Stimulated activated CD8-positive, alpha-beta memory T cell treated with anti-CD3 and anti-CD28 coated beads, Interleukin-7, amount 100 ng/mL, for 48 hours (primary cell): Measurements from ENCODE around the gene IGF1R.

ENCODE experiments used
- DNase-seq, 2 donors: peaks; one replicate each; pipeline ENCODE4 v3.0.0-alpha.2; 2020; ENCODE audit warnings: low read depth in 1 of 2; ENCODE audit errors: extremely low read depth in 1 of 2

IGF1R gene

DNA sequence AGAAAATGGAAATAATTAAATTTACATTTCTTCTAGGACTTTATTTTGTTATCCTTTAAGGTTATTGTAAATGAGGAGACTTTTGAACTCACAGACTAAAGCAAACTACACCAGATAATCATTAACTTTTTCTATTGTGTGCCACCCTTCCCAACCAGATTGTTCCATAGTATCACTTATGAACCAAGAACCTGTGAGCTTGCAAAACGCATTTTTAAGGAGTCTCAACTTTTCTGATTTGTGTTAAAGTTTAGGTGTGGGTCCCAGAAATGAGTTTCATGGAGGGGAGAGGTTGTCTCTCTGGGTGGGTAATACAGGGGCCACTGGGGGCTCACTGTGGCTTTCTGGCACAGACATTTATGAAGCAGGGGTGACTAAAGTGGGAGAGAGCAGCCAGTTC is 75.7 kb downstream of the IGF1R start:
- no peak for DNase-seq

DNA sequence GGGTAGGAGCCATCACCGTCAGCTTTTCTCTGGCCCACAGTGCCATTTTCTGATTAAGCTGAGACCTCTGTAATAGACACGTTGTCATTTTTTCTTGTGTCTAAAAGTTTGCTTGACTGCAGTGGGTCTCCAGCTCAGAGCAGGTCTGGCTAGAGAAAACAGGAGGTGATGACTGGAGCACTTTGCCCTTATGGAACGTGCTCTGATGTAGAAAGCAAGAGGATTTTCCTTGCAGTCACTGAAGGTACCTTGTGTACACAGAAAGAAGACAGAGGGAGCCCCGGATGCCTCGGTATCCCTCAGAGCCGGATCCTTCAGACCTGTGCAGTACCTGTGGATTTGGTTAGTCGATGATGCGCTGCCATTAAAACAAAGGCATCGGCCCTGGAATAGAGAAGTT is 76.2 kb downstream of the IGF1R start:
- DNase-seq, result no peak

DNA sequence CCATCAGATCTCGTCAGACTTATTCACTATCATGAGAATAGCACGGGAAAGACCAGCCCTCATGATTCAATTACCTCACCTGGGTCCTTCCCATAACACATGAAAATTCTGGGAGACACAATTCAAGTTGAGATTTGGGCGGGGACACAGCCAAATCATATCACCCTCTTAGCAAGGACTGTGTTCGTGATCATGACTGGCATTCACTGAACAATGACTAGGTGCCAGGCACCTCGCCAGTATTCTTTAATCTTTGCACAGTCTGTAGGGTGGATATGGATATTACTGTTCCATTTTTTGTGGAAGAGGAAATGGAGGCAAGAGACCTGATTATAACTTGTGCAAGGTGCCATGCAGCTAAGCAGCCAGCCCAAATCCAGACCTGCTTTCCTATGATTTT is 77.5 kb downstream of the IGF1R start:
- no peak for DNase-seq

DNA sequence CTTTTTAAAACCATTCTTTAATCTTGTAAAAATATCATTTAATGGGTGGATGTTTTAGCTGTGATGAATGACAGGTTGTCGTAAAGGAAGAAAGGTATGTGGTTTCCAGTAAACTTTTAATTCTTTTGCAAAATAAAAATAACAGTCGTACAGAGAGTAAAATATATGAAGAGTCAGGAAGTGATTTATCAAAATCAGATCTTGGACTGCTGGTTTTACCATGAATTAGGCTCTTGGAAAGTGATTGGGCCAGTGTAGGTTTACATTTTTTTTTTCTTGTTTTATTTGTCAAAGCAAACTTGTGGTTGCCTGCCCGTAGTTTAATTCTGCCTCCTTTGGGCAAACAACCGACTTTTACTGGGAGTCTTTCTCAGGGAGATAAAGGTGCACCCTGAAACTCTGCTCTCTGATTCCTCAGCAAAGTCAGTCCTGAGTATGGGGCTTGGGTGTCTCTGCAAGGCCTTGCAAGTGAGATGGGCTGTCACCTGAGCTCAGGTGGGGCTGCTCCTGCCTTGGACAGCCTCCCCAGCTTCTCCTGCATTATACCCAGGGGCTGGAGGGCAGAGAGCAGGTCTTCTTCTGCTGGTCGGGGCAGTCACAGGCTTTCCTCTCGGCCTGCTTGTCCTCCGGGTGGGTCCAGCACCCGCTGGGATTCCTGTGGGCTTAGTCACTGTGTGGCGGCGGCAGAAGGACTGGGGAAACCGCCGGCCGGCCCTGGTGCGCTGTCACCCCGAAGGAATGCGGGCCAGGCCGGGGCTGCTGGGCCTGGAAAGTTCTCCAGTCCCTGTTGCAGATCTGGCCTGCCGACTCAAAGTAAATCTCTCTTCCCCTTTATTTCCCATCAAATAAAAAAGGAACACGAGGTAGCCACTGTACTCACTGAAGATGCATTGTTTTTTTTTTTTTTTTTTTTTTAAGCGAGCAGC is 79.0 kb downstream of the IGF1R start:
- no peak for DNase-seq

DNA sequence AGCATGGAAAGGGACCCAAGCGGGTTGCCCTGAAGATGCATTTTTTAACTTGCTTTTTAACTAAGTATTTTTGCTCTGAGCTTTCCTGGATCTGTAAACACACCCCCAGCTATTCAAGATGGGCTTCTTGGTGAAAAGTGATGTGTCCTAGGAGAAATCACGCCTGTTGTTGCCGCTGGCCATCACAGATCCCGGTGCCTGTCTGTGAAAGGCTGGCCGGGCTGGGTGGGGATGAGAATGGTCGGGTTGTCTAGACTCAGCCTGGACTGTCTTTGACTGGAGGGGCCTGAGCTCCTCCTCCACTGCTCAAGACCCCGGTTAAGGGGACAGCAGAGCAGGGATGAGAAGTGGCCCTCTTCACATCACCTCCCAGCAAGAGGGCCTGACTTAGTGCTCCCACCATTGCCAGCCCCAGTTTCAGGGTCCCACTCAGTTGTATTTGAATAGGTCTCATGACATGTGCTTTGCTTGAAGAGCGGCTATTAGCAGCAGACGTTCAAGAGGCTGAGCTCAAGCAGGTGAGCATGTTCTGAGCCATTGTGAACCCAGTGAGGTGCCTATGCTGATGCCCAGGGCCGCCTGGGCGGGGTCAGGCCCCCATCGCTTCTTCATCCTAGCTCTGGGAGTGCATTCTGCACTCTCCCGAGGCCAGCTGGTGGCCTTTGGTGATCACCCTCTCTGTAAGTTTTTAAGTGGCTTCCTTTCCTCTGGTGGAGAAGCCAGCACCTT is 79.9 kb downstream of the IGF1R start:
- DNase-seq, result no peak

DNA sequence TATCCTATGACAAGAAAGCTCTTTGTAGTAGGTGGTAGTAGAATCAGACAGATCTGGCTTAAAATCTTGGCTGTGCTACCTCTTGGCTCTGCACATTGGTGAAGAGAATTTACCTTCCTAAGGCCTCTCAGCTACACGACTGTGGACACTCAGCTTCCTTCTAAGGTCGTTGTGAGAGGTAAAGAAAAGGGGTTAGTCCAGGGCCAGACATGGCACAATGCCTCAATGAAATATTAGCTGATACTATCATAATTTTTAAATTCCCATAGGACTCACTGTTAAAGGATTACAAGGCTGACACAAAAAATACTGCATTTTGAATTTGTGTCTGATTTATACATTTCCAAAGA is 80.4 kb downstream of the IGF1R start:
- DNase-seq, result no peak

DNA sequence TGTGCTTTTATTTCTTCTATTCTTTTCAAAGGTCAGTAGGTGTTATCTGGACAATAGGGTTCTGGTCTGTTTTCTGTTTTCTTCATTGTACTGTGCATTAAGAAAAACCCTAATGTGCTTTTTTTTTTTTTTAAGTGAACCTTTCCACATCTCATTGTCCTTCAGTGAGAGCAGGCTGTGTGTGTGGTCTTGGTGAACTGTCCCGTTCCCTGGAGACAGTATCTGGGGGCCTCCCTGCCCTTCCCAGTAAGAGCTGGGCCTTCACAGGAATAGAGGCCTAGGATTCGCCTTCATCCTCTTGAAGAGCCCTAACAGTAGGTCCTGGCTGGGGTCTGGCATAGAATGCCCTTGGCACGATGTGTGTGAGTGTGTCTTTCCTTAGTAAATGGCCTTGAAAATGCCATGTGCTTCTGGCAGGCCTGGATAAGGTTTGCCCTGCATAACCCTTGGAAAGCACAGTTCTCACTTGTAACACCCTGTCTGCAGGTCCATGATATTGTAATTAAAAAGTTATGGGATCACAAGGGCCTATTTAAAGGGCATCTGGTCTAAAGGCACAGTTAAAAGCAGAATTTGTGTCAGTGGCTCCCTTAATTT is 81.2 kb downstream of the IGF1R start:
- no peak for DNase-seq

DNA sequence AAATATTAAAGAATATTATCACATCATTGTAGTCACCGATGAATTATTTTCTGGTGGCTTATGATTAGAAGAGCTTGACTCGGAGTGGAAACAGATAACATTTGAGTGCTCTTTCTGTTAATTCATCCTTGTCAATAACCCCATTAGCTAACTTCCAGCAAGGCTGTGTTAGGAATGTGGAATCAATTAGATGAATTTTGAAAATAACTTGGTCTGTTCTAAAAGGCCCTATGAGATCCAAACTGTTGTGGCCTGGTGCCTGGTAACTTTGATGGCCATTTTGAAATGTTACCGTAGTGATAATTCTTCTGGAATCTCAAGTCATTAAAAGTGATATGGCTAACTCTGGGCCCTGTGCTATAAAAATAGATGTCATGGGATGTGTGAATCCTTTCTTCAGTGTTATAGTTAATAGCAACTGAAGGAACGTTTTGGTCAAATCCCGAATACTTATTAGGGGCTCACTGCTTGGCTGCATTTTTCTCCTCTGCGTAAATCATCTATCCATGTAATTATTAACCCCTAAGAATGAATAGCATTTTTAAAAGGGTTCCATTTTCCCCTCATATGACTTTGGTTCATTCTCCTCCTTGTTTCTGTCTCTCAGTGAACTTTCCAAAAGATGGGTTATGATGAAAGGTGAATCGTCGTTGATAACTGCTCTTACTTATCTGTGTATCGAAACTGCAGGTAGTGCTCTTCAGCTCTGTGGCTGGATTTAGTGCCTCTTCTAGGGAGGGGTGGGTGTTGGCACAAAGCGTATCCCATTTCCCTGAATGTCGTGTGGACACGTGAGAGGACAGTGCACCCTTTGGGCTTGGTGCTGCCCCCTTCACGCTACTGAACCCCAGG is 82.7 kb downstream of the IGF1R start:
- no peak for DNase-seq

DNA sequence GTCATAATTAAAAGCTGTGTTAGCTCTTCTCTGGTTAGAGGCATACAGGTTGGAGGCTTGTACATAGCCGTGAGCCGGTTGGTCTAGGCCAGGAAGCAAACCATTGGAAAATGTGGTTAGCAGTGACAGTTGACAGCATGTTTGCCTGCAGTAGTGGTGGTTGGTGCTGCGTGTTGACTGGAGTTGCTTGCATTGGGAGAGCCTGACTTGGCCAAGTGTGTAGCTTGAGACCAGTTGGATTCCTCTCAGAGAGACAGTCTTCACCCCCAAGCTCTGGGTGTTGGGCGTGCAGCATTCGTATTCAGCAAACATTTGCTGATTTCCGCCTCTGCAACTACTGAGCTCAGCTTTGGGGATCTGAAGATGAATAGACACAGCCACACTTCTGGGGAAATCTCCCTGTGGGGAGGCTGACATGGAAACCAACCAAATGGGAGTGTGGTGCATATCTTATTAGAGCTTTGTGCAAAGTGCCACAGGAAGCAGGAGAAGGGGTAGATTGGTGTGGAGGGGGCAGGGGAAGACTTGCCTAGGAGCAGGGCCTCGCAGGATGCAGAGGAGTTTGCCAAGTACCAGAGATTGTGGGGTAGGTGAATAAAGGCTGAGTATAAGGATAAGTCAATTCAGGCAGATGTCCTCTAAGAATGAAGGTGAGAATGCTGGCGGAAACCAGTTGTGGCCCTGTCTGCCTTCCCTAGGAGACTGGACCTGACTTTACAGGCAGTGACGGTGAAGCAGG is 83.5 kb downstream of the IGF1R start:
- no peak for DNase-seq

DNA sequence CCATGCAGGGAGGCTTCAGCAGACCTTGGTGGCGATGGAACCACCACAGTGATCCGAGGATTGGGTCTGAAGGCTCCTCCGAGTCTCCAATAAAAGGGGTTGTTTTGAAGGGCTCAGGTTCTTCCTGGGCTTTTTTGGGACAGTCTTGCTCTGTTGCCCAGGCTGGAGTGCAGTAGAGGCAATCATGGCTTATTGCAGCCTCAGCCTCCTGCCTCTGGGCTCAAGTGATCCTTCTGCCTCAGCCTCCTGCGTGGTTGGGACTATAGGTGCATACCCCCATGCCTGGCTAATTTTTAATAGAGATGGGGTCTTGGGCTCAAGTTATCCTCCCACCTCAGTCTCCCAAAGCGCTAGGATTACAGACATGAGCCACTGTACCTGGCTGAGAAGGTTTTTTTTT is 84.8 kb downstream of the IGF1R start:
- no peak for DNase-seq

DNA sequence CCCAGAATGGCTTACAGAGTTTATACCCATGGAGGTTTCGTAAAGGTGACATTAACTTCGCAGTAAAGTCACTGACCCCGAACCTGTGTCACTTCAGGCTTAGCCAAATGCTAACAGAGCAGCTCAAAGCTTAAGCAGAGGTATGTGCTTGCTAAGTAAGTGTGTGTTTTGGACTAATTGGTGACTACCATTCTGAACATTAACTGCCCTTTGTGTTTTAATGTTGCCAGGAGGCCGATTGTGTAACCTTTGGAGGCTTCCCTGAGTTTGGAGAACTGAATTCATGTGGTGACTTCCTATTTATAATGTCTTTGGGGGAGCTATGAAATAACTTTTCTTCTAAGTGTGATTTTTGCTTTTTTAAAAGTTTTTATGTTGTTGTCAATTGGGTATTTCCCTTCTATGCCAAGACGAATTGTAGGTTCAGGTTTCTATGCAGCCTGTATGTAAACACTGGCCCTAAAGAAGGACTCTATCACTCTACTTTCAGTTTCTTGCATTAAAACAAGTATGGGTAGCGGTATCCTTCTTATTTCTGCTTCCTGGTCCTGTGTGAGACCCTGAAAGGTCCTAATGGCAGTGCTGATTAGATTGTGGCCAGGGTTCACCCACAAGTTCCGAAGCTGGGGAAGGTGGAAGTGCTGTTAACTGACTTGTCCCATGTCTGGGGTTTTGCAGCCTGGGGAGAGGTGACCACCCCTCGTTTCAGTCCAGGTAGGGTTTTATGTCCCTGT is 86.3 kb downstream of the IGF1R start:
- no peak for DNase-seq

DNA sequence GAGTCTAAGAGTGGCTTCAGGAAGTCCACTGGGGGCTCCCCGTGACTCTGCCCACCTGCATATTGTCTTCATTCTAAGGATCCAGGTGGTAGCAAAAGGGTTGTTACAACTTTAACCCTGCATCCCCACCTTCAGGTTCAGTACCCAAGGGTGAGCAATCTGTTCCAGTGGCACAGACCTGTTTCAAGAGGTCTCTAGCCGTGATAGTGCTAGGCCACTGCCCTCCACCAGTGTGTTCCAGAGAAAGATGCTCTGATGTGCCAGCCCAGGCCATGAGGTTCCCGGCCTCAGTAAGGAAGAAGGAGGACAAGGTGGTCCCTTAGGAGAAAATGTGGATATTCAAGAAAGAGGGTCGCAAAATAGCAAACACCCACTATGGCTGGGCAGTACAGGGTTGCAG is 87.0 kb downstream of the IGF1R start:
- no peak for DNase-seq

DNA sequence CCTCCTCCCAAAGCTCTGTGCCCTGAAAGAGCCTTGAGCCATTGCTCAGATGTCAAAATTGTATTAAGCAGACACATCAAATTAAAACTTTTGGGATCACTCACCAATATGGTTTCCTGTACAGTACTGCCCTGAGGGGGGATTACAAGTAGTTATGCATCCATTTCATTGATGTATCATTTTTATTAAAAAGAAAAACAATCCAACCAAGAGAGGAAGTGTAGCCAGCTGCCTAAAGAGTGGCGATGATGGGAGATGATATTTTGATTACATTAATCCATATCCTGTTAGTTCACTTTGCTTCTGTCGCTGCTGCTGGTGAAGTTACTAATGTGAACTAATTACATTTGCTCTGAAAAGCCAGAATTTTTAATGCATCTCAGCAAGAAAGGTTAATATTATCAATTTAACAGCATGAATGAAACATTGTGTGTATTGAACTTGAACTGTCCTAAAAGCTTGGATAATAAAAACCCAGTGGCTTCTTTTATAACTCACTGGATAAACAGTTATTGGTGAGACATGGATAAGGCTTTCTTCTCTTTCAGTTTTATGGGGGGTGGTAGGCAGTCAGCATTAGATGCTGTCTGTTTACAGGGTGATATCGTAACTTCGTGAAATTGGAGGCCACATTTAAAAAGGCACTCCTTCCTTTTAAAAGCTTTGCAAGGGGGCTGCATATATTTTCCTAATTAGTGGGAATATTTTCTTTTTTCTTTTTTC is 87.7 kb downstream of the IGF1R start:
- DNase-seq, result no peak

DNA sequence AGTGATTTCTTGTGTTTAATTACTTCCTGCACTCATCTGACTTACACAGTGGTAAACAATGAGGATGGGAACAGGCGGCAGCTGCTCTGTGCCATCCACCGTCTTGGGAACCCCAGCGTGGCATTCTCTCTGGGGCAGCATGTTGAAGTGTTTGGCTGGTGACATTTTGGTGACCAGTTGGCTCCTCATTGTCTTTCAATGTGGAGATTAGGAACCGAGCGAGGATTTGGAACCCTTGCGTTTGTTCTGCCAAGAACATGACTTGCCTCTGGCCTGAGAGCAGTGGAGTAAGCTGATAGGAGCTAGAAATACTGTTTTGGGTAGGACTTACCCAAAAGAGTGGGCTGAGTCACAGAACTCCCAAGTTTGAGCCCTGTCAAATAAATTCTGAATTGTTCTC is 88.8 kb downstream of the IGF1R start:
- no peak for DNase-seq

DNA sequence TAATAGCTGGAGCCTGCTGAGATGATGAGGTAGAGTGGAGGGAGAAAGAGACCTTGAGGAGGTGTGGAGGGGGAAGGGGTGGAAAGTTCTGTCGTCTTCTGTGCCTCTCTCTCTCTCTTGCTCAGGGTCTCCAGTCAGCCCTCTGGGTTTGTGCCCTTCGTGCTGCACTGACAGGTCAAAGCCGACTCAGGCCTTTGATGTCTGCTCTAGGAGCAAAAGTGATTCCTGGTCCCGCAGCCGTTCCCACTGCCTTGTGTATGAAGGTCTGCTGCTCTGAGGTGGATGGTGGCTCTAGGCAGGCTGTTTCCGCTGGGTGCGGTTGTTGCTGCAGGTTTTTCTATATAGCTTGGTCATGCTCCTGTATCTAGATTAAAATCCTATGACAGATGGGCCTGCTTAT is 89.4 kb downstream of the IGF1R start:
- no peak for DNase-seq

DNA sequence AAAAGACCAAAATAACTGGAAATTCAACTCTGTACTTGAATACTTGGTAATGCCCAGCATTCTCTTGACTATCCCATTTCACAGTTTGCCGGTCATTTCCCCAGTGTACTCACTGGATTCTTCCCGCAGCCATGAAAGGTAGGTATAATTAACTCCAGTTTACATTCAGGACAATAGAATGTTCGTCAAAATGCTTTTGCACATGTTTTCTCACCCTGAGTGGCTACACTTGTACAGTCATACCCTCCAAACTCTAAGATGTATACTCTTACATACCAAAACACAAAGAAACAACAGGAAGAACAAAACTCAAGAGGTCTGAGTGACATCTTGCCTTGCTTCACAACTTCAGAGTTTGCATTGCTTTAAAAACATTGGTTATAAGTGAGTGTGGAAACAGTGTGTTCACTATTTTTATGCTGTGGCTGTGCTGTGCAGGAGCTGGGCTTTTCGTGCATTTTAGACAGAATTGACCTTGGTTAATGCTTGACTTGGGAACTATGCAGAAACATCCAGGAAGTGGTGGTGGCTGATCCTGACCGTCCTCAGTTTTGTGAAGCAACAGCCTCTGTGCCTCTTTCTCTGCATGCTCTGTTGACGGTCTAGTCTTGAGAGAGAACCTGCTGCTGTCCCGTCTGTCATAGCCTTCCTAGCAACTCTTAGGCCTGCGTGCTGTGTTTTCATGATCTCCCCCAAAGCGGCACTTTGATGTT is 90.5 kb downstream of the IGF1R start:
- no peak for DNase-seq

DNA sequence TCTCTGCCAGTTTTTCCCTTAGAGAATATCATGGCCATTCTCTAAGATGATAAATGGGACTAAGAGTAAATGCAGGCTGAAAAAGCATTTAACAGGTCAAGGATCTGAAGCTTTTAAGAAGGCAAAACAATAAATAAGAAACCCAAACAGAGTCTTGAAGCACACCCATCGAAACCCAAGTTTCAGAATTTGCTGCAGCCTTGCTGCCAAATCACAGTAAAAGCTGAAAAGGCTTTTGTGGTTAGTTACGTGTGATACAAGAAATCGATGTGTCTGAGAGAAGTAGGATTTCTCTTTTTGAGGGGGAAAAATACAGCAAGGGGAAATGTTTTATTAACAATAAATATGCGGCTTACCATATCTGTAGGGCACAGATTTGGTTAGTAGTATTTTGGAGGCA is 92.0 kb downstream of the IGF1R start:
- DNase-seq, result no peak

DNA sequence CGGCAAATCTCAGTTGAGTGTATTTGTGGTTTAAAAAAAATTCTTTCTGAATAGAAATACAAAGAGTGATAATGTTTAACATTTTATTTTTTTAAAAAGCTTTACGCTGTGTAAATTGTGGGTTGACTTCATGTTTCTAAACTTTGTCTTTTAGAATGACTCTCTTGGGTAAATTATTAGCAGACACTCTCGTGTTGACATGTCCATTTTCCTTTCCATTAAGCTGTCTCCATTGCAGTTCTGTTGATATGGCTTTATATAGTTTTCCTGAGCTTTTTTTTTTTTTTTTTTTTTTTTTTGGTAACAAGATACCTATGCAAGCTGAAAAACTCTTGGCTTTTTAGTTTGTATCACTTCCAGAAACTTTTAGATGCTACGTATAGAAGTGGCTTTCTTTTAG is 92.6 kb downstream of the IGF1R start:
- DNase-seq, result no peak
